ENCODE data around the gene LRRFIP1.

DNA sequence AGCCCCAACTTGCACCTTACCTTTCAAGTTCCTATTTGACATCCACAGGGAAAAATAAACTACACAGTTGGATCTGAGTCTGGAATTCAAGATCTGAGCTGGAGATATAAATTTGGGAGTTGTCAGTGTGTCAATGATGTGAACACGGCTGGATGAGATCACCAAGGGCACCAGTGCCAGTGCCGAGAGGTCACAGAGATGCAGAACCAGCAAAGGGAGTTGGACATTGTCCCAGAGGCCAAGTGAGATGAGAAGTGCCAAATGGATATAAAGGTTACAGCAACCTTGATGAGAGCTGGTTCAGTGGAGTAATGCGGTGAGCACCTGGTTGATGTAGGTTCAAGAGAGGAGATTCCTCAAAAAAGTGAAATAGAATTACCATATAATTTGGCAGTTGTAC, 24.8 kb downstream of the LRRFIP1 start:
- TF ChIP-seq, protein P1, sequence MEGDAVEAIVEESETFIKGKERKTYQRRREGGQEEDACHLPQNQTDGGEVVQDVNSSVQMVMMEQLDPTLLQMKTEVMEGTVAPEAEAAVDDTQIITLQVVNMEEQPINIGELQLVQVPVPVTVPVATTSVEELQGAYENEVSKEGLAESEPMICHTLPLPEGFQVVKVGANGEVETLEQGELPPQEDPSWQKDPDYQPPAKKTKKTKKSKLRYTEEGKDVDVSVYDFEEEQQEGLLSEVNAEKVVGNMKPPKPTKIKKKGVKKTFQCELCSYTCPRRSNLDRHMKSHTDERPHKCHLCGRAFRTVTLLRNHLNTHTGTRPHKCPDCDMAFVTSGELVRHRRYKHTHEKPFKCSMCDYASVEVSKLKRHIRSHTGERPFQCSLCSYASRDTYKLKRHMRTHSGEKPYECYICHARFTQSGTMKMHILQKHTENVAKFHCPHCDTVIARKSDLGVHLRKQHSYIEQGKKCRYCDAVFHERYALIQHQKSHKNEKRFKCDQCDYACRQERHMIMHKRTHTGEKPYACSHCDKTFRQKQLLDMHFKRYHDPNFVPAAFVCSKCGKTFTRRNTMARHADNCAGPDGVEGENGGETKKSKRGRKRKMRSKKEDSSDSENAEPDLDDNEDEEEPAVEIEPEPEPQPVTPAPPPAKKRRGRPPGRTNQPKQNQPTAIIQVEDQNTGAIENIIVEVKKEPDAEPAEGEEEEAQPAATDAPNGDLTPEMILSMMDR (IDR thresholded peaks at IDR 0.05; ENCODE audit: low read depth, low read length) = no peak
- no peak for TF ChIP-seq EZH2phosphoT487 (IDR thresholded peaks at IDR 0.05; ENCODE audit: low read depth)
